BE2C (cell line): ENCODE results near the gene TRIM15.

Source experiments
- DNase-seq: peaks from one replicate; pipeline ENCODE4 v3.0.0-alpha.2; 2020
- H3K27me3 ChIP-seq: fragments of 250-450 bp; sonication (Bioruptor Pico); 2 replicates; pipeline ENCODE4 v1.5.1; 2020; ENCODE audit warnings: mild to moderate bottlenecking
- H3K36me3 ChIP-seq: fragments of 250-450 bp; sonication (Bioruptor Pico); 2 replicates; pipeline ENCODE4 v1.5.1; 2020; ENCODE audit warnings: mild to moderate bottlenecking
- H3K4me1 ChIP-seq: fragments of 250-450 bp; sonication (Bioruptor Pico); 2 replicates; pipeline ENCODE4 v1.5.1; 2020
- H3K4me3 ChIP-seq: 2 replicates; pipeline ENCODE4 v1.5.1; 2011; ENCODE audit warnings: low read depth, low read length
- H3K9me3 ChIP-seq: fragments of 250-450 bp; sonication (Bioruptor Pico); 2 replicates; pipeline ENCODE4 v1.5.1; 2020
- CTCF ChIP-seq: IDR thresholded peaks from 2 replicates; pipeline ENCODE4 v1.5.1; 2012; ENCODE audit warnings: mild to moderate bottlenecking, low read depth, low read length

Gene TRIM15

GRCh38 chr6:30151580-30151979 is 11.8 kb upstream of the TRIM15 start:
- no peak overlapping the region for H3K4me3 ChIP-seq
- H3K4me1 ChIP-seq: no peaks in the 10 kb centered on the region
- H3K36me3 ChIP-seq: no peaks in the 10 kb centered on the region
- no peak for DNase-seq
- TF ChIP-seq CTCF: no peak
- no peaks in the 10 kb centered on the region for H3K9me3 ChIP-seq
- peaks cover 22% of the 10 kb centered on the region for H3K27me3 ChIP-seq

- H3K27me3 ChIP-seq: peaks cover 17% of the 10 kb centered on the region
- DNase-seq: no peak
- TF ChIP-seq CTCF: no peak
These were observed 11.2 kb upstream of the TRIM15 start for GRCh38 chr6:30152016-30152673.

GRCh38 chr6:30152910-30153610 is 10.3 kb upstream of the TRIM15 start:
- H3K4me1 ChIP-seq: no peaks in the 10 kb centered on the region
- no peak overlapping the region for H3K4me3 ChIP-seq
- no peak for TF ChIP-seq CTCF
- DNase-seq: no peak
- H3K9me3 ChIP-seq: no peaks in the 10 kb centered on the region
- H3K36me3 ChIP-seq: no peaks in the 10 kb centered on the region
- peaks cover 18% of the 10 kb centered on the region for H3K27me3 ChIP-seq

More at GRCh38 chr6:30152016-30152673, 11.2 kb upstream of the TRIM15 start:
- Histone ChIP-seq H3K9me3 (no peaks in the 10 kb centered on the region), H3K4me1 (no peaks in the 10 kb centered on the region), H3K4me3 (no peak overlapping the region), H3K36me3 (no peaks in the 10 kb centered on the region)

- TF ChIP-seq CTCF: no peak
- Histone ChIP-seq H3K4me3 (no peak overlapping the region), H3K4me1 (no peaks in the 10 kb centered on the region), H3K27me3 (peaks cover 26% of the 10 kb centered on the region), H3K36me3 (no peaks in the 10 kb centered on the region), H3K9me3 (no peaks in the 10 kb centered on the region)
- DNase-seq: no peak
These were observed 9.3 kb upstream of the TRIM15 start for GRCh38 chr6:30154061-30154460.

- no peak for TF ChIP-seq CTCF
- H3K9me3 ChIP-seq: no peaks in the 10 kb centered on the region
- H3K4me1 ChIP-seq: no peaks in the 10 kb centered on the region
- peaks cover 28% of the 10 kb centered on the region for H3K27me3 ChIP-seq
- no peak for DNase-seq
- H3K4me3 ChIP-seq: no peak overlapping the region
- no peaks in the 10 kb centered on the region for H3K36me3 ChIP-seq
These were observed 8.4 kb upstream of the TRIM15 start for GRCh38 chr6:30154709-30155519.
